Stomach (tissue), 4 donors: Measurements from ENCODE around the gene TM6SF1.

Experiments
- CTCF ChIP-seq, 7 experiments: fragments of 450-650 bp in 4 of 7; fragments of 200-600 bp in 3 of 7; sonication (generic) in 3 of 7; IDR thresholded peaks; one replicate each; pipeline ENCODE4 v1.5.1; 2016 to 2019; ENCODE audit warnings: antibody characterized with exemption in 7 of 7, control low read depth in 2 of 7, mild to moderate bottlenecking in 1 of 7
- POLR2A ChIP-seq, 4 donors: fragments of 450-650 bp; IDR thresholded peaks; one replicate each; pipeline ENCODE4 v1.6.1; 2016; ENCODE audit warnings: antibody characterized with exemption in 4 of 4, control low read depth in 2 of 4, mild to moderate bottlenecking in 1 of 4, moderate library complexity in 1 of 4

DNA sequence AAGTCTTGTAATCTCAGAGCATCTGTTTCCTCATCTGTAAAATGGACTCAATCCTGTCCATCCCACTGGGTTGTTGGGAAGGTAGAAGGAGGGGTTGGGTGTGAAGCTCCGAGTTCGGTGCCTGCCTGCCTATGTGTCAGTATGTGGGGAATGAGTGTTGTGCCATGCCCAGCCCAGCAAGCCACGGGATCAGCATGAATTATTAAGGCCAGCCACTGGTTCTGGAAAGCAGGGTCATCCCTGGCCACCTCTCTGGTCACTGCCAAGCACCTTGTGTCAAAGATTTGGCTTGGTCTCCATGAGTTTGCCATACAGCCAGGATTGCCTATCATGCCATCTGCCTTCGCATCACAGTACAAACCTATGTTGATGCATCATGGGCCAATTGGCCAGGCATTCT lies 11.5 kb downstream of the TM6SF1 start:
- TF ChIP-seq CTCF (IDR thresholded peaks at IDR 0.05) (no peak), POLR2A (IDR thresholded peaks at IDR 0.05) (no peak)
